ENCODE results near the gene PDE1C.

The PDE1C gene

DNA sequence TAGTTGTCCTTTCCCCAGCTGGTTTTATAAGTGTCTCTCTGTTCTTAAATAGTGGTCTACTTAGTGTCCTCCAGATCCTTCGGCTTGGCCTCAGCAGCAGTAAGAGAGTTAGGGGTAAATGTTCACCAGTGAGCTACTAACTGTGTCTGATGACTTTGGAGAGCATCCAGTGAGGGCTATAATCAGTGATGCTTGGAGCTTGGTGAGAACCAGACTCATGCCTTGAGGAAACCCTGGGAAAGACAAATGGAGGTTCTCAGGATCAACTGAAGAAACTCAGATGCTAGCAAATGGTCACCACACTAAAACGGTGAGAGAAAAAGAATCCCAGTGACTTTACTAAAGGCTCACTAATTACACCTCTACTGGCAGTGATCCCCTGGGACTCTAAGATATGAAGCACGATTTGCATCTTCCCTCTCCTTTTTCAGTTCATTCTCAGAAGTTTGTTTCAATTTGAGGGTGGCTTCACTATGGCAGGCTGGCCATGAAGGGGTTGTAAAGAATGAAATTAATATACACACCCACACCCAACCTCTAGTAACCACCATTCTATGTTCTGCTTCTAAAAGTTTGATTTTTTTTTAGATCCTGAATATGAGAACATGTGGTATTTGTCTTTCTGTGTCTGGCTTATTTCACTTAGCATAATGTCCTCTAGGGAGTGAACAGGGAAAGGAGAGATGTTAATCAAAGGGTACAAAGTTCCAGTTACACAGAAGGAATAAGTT is 177.9 kb downstream of the PDE1C start:
- DNase-seq (ENCODE audit: low read depth), result no peak

DNA sequence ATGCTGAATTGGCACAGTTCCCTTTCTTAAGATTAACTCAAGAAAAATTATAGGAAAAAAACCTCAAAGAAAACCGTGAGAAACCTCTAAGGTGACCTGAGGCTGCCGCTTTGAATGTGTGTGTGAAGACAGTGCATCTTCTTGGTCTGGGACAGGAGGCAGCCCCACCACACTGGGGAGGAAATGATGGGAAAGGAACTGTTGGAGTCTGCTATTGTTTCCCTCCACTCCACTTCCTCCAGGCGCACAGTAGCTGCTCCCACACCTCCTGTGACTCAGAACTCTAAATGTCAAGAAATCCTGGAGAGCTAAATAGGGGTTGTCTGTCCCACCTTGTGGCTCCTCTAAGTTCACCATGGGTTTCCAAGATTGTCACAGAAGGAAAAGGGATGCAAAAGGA is 179.4 kb downstream of the PDE1C start:
- DNase-seq (ENCODE audit: low read depth), result no peak

DNA sequence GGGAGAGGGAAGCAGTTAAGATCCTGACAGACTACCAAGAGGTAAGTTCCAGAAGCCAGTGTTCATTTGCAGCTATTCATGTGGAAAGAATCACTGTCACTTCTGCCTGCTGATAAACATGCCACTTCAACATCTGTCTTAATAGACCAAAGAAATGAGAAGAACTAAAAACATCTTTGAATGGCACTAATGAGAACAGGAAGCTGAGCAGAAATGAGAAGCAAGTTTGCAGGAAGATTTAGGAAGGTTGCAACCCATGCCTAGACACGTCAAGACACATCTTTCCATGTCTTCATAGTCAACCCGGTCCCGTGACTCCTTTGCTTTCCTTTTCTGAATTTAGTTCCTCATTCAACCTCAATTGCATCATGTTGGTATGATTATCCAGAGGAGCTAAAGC is 180.0 kb downstream of the PDE1C start:
- DNase-seq (ENCODE audit: low read depth), result no peak

DNA sequence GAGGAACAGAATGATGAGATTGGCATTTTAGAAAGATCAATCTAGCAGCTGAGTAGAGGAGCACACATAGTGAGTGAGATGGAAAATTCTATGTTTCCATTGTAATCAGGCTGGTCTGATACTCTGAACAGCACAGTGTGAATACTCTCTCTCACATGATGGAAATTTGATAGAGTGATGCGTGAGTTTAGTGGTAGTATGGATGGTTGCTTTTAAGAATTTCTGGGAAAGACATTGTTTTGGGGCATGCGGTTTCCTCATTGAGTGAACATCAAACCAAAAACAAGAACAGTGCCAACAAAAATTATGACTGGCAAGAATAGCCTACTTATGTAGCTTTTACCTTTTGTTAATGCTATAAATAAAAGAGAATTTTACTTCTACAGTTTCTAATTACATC is 183.2 kb downstream of the PDE1C start:
- DNase-seq (ENCODE audit: low read depth), result no peak

DNA sequence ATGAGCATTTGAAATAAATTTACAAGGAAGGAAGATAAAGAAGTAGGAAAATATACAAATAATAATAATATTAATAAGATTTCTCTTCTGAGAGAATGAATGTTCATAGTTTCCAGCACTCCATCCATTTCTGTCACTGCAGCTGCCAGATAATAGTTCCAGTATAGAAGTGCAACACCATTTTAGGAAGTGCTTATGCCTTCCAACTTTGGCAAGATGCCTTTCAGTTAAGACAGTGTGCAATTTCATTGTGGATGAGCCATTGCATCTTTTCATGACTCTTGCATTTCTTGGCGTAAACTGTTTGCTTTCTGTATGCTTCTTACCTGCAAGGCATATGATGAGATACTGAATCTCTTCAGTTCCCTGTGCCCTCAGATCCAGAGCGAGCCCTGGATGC is 185.0 kb downstream of the PDE1C start:
- DNase-seq (ENCODE audit: low read depth), result no peak

DNA sequence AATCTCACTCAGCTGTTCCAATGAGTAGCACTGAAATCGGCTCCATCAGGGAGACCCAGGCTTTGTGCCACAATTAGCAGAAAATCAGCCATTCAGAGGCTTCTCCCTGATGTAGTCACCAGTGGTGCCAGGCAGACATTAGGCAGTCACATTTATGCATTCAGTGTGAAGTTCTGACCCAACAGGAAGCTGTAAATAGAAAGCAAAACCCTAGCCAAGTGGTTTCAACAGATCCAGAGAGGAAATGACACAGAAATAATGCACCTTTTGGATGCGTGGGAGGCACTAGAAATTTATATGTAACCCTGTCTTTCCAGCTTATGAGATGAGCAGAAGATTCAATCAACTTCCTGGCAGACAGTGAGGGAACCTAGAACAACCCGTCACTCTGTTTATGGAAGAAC is 186.4 kb downstream of the PDE1C start:
- no peak for DNase-seq (ENCODE audit: low read depth)

DNA sequence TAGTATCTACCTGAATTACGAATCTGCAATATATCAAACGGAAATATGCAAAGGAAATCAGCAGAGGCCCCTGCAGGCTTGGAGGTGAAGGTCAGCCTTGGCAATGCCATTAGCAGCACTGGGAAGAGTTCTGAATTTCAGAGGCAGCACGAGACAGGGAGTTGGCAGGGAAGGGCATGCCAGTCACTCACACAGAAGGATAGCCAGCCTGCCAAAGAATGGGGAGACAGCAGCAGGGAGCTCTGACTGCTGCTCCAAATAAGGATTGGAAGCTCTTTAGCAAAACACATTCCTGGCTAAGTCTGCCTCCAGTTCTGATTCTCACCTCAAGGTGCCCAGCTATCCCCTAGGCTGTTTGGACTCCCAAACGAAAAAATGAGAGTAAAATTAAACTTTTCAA is 188.0 kb downstream of the PDE1C start:
- no peak for DNase-seq (ENCODE audit: low read depth)

DNA sequence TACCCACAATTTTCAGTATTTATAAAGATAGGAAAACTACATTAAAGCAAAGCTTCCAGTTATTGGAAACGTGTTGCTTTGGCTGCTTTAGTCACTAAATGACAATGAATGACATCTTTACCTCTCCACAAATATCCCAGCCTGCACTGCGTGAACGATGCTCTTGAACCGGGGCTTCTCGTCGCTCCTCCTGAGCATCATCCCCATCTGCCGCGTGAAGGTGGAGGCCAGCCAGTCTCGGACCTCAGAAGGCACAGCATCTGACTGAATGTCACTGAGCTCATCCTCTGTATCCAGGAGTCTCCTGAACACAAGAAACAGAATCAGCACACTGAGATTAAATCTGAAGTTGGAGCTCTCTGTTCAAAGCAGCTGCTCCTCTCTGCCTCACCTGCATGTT is 191.3 kb downstream of the PDE1C start:
- no peak for DNase-seq (ENCODE audit: low read depth)

DNA sequence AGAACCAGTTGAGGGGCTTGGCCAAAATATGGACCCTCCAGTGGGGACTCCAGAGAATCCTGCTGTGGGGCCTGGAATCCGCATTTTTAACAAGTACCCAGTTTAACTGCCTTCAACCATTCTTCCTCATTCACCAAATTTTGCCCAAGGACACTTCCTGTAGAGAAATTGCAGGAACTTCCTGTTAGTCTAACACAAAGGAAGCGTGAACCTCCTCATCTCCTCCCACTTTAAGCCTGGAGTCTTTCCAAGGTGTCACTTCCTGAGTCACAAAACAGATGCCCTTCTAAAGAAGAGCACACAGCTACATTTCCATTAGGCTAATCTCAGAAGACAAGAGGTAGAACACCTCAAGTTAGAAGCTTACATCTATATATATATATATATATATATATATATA is 194.8 kb downstream of the PDE1C start:
- no peak for DNase-seq (ENCODE audit: low read depth)

DNA sequence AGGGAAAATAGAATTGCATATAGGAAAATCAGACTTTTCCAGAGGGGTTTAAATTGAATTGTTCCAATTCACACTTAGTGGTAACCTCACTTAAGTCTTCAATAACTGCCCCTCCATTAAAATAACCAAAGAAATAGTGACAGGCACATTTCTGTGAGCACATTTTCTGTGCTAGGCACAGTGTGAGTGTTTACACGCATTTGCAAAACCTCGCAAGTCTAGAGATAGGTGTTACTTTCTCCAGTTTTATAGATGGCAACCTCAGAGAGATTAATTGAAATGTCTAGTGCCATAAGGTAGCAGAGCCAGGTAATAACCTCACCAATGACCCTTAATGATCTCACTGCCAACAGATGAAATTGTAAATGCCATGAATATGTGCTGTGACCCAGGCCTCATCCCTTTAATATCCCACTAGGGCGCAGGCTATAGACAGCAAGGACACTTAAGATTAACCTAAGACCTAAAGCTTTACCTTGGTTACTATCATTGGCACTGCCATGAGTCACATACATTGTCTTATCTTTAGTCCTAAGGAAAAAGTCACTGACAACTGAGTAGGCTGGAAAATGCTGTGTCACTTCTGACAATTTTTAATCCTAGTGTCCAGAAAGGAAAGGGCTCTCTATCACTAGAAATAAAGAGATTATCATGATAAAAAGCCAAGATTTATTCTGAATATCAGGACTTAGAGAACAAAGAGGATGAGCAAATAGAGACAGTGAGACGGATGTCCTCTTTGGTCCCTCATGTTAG is 195.4 kb downstream of the PDE1C start:
- no peak for DNase-seq (ENCODE audit: low read depth)

DNA sequence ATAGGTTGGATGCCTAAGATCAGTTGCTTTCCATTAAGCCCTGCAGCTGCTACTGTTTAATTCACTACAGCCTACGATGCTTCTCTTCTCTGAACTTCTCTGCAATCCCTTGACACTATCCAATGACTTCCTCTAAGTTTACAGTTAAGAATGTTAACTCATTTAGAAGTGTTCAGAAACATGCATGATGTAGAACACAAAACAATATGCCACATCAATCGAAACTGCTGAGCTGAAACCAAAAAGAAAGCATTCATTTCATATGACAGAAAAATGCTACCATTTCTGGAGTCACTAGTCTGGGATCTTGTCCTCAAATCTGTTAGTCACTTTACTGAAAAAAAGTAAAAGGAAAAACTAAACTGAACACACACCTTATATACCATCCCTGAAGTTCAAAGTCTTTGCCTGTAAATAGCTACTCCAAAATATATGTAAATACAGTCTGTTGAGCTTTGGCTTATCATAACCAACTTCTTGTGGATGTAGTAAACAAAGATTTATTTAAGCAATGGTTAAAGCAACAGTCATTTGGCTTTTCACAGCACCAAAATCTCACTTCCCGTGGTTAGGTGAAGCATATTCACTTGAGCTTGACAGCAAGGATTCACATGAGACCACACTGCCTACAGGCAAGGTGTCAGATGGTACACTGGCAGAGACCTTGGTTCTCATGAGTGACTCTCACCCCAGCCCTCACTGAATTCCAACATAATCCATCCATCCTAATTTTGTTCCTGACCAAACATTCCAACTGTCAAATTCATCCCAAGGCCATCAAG is 196.2 kb downstream of the PDE1C start:
- DNase-seq (ENCODE audit: low read depth), result no peak

DNA sequence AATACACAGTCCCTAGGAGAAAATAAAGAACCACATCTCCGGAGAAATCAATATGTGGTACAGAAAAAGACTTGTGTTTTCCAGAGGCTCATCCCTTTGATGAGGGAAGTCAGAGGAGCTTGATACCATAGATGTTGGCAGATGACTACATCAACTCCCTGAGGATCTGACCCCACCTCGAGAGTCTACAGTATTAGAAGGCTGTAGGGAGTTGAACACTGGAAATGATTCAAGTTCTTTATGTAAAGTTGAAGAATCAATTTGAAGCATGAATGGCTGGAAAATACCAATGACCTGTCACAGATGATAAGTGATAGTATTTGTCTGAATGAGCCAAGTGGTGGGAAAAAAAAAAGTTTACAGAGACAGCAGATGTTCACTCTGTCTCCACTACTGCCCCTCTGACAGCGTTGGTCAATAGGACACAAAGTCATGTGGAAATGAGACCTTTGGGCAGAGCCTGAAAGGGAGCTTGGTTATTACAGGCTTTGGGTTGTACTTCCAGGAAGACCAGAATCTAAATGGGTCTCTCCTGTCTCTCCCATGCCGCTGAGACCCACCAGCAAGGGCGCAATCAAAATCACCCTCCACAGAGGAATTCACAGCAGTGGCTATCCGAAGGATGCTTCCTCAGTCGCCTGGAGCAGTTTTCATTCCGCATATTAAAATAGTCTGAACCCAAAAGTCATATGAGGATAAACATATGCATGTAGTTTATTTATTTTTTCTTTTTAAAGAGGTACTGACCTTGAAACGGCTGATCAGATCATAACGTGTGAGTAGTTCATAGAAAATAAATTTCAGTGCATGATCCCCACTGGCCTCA is 197.4 kb downstream of the PDE1C start:
- no peak for DNase-seq (ENCODE audit: low read depth)

DNA sequence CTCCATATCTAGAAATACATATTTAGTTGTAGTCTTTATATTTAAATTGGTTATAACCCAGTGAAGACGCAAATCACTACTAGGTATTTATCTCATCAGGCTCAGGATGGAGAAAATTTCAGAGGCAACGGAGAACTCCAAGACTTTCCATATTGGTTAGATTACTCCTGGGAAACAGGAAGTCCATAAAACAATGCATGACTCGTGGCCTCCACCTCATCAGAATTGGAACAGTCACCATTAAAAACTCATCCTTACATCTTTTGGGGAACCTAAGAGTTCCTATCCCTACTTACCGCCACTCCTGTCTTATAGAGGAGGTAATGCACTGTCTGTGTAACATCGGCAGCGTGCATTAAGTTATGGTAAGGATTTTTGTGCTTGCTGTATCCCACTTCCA is 205.6 kb downstream of the PDE1C start:
- no peak for DNase-seq (ENCODE audit: low read depth)

DNA sequence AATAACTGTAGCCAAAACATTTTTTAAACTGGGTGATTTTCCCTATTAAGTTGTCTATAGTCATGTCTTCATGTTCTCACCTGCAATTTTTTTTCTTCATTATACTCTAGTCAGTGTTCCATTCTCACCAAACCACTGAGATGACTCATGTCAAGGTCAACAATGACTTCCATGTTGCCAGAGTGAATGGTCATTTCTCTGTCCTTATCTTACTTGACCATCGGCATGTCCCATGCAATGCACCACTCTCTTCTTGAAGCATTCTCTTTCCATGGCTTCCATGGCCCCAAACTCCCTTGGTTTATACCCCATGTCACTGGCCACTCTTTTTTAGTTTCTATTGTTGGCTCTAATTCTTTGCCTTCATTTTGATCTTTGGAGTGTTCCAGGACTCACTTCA is 209.3 kb downstream of the PDE1C start:
- no peak for DNase-seq (ENCODE audit: low read depth)

DNA sequence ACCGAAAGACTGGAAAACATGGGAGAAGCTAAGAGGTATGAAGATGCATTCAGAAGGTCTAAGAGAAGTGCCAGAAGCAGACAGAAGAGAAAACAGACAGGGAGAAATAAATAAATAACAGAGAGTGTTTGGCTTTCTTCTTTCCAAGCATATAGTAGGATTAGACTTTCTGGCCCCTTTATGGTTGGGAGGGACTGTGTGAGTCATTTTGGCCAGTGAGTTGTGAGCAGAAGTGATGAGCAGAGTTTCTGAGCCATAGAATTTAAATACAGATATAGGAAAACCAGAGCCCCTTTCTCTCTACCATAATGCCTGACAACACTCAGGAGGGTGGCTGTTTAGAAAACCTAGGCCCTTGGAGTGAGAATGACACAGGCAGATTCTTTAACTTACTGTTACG is 212.2 kb downstream of the PDE1C start:
- DNase-seq (ENCODE audit: low read depth), result no peak

DNA sequence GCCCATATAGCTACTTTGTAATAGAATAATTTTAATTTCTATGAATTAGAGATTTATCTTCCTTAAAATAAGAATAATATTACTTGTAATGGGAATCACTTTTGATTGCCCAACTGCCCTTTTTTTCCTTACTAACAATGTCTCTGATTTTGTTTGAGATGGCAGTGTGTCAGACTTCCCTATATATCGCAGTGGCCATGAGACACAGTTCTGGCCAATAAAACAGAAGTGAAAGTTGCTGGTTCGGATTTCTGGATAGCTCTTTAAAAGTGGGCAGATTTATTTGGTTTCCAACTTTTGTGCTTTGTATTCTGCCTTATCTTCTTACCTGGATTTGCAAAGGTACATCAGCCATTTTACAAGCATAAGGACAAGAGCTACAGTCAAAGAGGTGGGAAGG is 213.0 kb downstream of the PDE1C start:
- DNase-seq (ENCODE audit: low read depth), result no peak

DNA sequence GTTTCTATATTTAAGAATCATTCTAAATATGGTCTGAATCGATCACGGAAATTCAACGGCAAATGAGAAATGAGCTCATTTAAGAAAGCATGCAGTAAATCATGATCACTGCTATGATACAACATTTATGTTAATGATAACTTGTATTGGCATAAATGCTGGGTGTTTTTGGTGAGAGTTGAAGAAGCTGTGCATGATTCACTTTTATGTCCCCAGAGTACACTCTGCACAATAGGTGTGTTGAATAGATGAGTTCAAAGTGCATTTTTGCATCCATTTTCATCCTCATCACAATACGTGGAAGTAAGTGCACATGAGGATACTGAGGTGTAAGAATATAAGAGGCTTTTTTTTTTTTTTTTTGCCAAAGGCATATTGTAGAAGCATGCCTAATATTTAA is 213.9 kb downstream of the PDE1C start:
- no peak for DNase-seq (ENCODE audit: low read depth)

DNA sequence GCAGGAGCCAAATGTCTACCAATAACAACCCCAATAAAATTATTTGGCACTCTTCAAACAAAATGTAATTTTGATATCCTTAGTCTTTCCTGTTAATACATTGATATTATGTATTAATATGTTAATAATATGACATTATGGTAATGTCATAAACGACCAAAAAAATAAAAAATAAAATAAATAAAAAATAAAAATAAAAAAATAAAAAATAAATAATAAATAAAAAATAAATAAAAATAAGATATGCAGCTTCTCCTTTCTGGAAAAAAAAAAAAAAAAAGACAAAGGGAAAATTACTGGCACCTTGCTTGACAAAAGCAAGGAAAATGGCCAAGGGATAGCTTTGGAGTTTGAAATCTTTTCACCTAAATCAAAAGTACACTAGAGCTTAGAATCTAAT is 214.7 kb downstream of the PDE1C start:
- DNase-seq (ENCODE audit: low read depth), result no peak

DNA sequence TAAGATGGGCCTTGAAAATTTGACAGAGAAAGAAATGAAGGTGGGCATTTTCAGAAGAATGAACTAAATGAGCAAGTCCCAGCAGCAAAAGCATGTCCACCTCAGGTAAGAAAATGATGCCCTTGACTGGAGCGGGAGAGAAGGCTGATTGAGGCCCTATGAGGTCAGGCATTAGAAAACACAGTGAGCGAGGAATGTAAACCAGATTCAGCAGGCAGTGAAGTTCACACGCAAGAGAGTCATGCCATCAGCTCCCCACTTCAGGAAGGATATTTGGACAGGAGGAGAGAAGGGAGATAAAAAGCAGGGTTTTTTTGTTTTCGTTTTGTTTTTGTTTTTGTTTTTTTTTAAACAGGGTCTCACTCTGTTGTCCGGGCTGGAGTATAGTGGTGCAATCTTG is 216.8 kb downstream of the PDE1C start:
- DNase-seq (ENCODE audit: low read depth), result no peak

DNA sequence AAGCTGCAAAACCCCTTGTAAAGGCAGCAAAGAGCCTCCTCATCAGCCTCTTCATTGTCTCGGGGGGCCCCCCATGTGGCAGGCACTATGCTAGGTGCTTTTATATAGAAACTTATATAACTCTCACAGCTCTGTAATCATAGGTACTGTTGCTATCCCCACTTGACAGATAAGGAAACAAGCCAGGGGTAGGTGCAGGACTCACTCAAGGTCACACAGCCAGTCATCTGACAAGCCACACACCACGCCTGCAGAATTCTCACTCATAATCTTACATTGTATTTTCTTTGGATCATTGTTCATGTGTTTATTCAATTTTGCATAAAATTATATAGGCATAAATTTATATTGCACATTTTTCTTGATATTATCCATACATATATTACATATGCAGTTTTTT is 217.7 kb downstream of the PDE1C start:
- no peak for DNase-seq (ENCODE audit: low read depth)

DNA sequence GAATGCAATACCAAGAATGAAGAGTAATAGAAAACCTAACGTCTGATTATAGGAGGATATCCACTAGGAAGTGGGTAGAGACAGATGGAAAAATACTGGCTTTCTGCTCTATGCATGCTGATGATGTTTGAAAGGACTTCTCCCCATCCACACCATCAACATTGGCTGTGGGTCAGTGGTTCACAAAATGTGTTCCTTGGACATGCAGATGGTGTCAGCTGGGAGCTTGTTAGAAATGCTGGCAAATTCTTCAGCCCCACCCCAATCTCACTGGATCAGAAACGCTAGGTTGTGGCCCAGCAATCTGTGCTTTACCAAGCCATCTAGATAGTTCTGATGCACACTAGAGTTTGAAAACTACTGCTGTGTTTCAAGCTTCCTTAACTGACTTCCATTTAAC is 219.1 kb downstream of the PDE1C start:
- no peak for DNase-seq (ENCODE audit: low read depth)

DNA sequence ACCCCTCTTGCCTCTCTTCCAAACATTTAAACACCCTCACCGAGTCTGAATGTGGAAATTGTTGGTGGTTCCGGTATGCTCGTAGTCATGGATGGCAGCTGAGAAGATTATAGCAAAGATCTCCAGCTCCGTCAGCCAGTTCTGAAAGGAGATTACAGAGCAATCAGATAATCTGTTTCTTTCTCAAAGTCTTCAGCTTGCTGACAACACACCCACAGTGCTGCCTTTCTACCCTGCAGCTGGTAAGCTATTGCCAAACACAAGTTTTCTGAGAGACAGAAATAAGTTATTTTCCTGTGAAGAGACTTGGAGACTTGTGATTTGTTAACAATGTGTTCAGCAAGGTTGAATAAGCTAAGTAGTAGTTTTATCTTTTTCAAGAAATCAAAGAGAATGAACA is 219.6 kb downstream of the PDE1C start:
- DNase-seq (ENCODE audit: low read depth), result no peak
